ENCODE measurements around the gene HOXA10.

The HOXA10 gene

DNA sequence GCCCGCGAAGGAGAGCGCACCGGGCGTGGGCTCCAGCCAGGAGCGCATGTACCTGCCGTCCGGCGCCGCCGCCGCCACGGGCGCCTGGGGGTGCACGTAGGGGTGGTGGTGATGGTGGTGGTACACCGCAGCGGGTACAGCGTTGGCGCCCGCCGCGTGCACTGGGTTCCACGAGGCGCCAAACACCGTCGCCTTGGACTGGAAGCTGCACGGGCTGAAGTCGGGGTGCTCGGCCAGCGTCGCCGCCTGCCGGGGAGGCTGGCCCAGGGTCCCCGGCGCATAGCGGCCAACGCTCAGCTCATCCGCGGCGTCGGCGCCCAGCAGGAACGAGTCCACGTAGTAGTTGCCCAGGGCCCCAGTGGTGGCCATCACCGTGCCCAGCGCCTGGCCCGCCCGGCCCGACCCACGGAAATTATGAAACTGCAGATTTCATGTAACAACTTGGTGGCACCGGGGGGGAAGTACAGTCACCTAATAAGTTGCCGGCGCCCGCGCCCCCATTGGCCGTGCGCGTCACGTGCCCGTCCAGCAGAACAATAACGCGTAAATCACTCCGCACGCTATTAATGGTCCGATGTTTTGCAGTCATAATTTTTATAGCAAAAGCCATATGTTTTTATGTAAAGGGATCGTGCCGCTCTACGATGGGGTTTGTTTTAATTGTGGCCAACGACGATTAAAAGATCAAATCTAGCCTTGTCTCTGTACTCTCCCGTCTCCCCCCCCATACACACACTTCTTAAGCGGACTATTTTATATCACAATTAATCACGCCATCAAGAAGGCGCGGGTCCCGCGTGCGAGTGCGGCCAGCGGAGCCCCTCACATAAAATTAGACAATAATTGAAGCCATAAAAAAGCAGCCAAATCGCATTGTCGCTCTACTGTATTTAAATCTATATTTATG, 8.8 kb downstream of the HOXA10 start, which contains the start of gene HOXA9:
Gene HOXA9, minus strand, starts transcription at position 449 of the 907 bp plus-strand sequence. Its CDS starts 80 bp downstream, at position 369.
- no peak for DNase-seq

DNA sequence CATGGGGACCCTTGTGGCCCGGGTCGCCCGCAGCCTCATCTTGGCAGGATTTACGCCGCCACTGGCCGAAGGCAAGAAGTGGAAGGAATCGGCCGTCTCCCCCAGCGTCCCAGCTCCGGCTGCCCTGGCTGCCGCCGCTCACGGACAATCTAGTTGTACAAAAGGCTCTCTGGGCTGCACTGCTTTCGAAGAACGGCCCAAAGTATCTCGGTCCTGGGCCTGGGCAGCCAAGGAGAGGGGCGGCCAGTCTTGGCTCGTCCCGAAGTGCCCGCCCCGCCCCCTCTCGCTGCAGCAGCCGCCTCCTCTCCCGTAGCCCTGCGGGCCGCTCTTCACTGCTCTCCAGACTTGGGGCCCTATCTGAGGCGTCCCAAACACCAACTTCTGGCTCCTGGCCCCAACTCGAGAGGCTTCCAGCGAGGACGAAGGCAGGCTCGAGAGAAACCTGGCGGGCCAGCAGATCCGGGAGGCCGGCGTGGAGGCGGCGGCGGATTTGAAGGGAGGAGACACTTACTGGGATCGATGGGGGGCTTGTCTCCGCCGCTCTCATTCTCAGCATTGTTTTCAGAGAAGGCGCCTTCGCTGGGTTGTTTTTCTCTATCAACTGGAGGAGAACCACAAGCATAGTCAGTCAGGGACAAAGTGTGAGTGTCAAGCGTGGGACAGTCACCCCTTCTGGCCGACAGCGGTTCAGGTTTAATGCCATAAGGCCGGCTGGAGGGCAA, 9.6 kb downstream of the HOXA10 start:
- no peak for DNase-seq

- DNase-seq = no peak
These were observed 10.1 kb downstream of the HOXA10 start for GRCh38 chr7:27164045-27164366.

GRCh38 chr7:27163288-27164044, 10.7 kb downstream of the HOXA10 start:
- no peak for DNase-seq

DNA sequence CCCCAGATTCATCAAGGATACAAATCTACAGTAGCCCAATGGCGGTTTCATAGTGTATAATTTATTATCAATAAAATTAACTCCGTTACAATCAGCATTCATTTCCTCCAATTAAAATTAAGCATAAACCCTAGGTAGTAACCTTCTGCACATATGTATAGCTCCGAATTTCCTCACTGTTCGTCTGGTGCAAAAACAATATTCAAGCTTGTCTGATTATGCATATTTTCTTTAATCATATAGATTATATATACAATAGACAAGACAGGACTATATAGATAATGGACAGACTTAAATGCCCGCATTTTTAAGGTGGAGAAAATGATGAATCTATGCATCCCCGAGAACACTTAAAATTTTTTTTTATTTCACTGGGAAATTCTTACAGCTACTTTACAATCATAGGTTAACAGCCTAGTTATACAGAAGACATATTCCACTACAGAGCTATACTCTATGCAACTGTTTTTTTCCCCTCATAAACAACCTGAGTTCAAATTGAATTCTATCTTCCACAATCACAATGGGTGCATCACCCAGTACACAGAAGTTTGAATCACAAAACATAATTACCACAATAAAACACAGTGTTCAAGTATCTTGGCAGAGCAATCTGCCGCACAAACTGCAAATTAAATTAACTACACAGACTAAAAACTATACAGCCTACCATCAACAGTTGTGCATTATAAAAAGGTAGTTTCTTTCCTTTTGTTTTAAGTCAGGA, 11.4 kb downstream of the HOXA10 start:
- no peak for DNase-seq

- DNase-seq = no peak
These were observed 12.2 kb downstream of the HOXA10 start for GRCh38 chr7:27161721-27162560.

DNA sequence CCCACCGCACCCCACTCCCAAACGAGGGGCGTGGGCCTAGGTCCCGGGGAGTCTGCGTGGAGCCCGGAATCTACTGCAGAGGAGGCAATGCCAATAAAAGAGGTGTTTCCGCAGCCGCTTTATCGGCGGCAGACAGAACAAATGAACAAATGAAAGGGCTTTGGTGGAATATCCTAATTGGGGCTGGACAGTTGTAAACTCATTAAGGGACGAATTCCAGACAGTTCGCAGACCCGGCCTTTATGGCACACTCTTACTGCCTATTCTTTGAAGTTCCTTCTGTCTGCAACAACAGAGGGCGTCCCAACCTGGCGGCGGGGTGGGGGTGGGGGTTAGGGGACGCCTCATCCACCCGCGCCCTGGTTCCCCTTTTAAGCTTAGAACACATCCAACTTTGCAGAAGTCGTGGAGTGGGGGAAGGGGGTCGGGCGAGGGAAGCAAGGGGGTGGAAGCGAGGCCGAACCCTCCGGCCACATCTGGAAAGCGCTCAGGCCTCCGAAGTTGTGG, 12.9 kb downstream of the HOXA10 start:
- DNase-seq = no peak

DNA sequence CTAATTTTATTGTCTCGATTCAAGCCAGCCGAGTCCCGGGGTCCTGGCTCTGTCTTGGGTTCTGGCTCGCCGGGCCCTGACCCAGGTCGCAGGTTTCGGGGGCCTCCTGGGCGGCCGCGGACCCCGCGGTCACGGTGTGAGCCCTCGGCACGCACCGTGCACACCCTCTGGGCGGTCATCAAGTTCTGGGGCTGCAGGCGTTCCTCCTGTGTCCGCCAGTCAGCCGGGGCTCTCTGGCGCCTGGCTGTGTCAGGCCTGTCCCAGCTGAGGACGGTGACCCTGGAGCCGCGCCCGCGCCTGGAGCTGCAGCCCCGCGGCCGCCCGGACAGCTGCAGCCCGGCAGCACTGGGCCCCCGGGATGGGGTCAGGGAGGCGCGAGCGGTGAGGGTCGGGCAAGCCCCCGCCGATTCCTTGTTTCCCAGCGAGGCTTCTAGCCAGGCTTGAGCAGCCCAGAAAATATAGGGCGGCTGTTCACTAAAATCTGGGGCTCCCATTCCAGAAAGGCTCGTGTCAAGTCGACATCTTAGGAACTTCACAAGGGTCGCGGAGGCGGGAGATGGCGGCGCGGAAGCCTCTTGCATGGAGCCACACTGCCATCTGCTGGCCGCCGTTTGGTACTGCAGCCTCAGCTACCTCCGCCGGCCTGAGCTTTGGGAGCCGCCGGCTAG, 13.4 kb downstream of the HOXA10 start:
- peak; percentile 87 for DNase-seq

DNA sequence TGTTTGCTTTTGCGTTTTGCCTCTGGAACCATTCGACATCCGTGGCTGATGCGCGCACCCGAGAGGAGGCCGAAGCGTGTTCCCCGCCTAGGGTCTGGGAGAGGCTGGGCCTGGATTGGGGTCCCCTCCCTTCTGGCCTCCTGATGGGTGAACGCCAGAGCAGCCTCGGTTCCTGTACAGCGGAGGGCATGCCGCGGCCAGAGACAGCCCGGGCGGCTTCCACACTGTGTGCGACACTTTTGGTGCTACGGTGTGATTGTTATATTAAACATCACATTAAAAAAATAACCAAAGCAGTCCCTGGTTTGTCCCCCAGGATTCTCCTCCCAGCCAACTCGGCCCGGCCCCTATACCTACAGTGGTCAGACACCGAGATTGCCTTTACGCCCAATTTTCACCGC, 14.0 kb downstream of the HOXA10 start:
- no peak for DNase-seq

- DNase-seq = no peak
These were observed 14.6 kb downstream of the HOXA10 start for GRCh38 chr7:27159266-27160144.

GRCh38 chr7:27158436-27159265, 15.5 kb downstream of the HOXA10 start:
- no peak for DNase-seq

DNA sequence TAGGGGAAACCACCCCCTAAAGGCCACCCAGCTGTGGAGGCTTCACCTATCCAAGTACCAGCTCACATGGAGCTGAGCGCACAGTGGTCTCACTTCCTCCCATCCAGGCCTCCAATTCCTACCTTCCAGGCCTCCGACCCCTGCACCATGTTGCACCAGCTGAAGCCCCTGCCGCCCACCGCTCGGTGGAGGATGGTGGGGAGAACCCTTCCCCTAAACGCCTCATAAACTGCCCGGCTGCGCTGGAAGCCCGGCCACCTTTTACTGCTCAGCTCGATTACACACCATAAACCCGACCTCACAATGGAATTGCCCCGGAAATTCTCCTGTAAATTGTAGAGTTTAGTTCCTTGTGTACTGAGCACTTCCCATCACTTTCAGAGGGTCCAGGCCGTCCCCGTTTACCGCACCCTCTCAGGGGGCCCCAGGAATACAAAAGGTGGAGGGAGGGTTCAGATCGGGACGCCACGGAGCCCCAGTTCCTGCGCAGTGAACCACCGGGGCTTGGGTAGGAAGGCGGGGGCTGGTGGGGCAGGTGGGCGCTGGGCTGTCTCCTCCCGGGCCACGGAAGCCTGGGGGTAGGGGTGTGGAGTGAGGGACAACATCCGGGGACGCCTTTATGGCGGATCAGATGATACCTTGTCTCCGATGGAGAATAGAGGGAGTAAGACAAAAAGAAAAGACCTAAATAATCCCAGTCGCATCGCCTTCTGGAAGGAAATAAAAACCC, 16.3 kb downstream of the HOXA10 start:
- no peak for DNase-seq

- no peak for DNase-seq
These were observed 17.0 kb downstream of the HOXA10 start for GRCh38 chr7:27156916-27157701.

DNA sequence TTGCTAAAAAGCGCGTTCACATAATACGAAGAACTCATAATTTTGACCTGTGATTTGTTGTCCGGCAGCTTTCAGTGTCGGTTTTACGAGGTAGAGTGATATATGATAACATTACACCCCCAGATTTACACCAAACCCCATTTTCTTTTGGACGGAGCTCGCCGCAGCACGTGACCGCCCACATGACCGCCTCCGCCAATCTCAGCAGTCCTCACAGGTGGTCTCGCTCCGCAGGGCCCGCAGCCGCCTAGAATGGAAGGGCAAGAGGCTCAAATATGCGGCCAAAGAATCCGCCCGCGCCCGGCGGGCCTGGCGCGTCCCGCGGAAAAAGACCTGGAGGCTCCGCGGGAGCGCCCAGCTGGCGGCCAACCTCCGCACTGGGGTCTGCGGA, 17.6 kb downstream of the HOXA10 start, which contains the start of gene HOXA7:
Gene HOXA7, minus strand, starts transcription at position 168 of the 391 bp plus-strand sequence. Its CDS starts 130 bp downstream, at position 38.
- no peak for DNase-seq

- no peak for DNase-seq
These were observed 18.2 kb downstream of the HOXA10 start for GRCh38 chr7:27155816-27156507.

Measured in activated CD4-positive, alpha-beta T cell treated with anti-CD3 and anti-CD28 coated beads, Interleukin-2, amount 50 U/mL, for 1 hour (primary cell).